SK-N-SH (cell line): ENCODE data around the gene COL9A3. TPM values are rescaled to one million over a fixed set of nuclear protein-coding genes. Genes with fewer than 3 reads are reported as not detected.

Experiments used
- CTCF ChIA-PET: fragments of 300-600, 350-600 bp; formaldehyde crosslinking; extraction: SDS; loops from one replicate; lab custom pipeline; 2021; lab: Yijun Ruan, JAX
- POLR2A ChIA-PET: fragments of 350-600 bp; sonication (Branson Sonifier 250); formaldehyde crosslinking; extraction: SDS; loops from one replicate; lab custom pipeline; 2020; ENCODE audit warnings: antibody characterized with exemption, inconsistent platforms; lab: Yijun Ruan, JAX
- DNase-seq: peaks from one replicate; pipeline ENCODE4 v3.0.0; 2012
- H2AFZ ChIP-seq: fragments of 200-600 bp; sonication (generic); 2 replicates; pipeline ENCODE4 v1.8.1; 2016; ENCODE audit warnings: antibody characterized with exemption, mild to moderate bottlenecking, low read depth
- H3F3A ChIP-seq: fragments of 200-600 bp; sonication (generic); replicated peaks from 2 replicates; pipeline ENCODE3; 2016; ENCODE audit warnings: antibody characterized with exemption, mild to moderate bottlenecking; ENCODE audit not compliant: insufficient read depth
- H3K27ac ChIP-seq, 2 experiments: fragments of 200-500 bp in 1 of 2; fragments of 200-600 bp in 1 of 2; sonication (Bioruptor generic) in 1 of 2; sonication (generic), shearing (Covaris generic) in 1 of 2; 2 replicates each; pipeline versions ENCODE4 v1.5.1 to v1.6.1; 2014 to 2016; ENCODE audit warnings: low read depth in 2 of 2, inconsistent platforms in 1 of 2, low read length in 1 of 2, mild to moderate bottlenecking in 1 of 2, mixed read lengths in 1 of 2
- H3K27me3 ChIP-seq: fragments of 200-600 bp; sonication (generic), shearing (Covaris generic); 2 replicates; pipeline ENCODE4 v1.6.1; 2016; ENCODE audit warnings: mixed run types; ENCODE audit not compliant: insufficient read depth
- H3K36me3 ChIP-seq, 2 experiments: fragments of 200-500 bp in 1 of 2; fragments of 200-600 bp in 1 of 2; sonication (Bioruptor generic) in 1 of 2; sonication (generic) in 1 of 2; replicated peaks in 1 of 2; 2 replicates each; pipeline versions ENCODE3 to v1.5.1; 2014 to 2016; ENCODE audit warnings: low read length in 1 of 2, mild to moderate bottlenecking in 1 of 2; ENCODE audit not compliant: insufficient read depth in 2 of 2, control insufficient read depth in 1 of 2
- H3K4me1 ChIP-seq, 2 experiments: fragments of 200-500 bp in 1 of 2; fragments of 200-600 bp in 1 of 2; sonication (Bioruptor generic) in 1 of 2; sonication (generic), shearing (Covaris generic) in 1 of 2; 2 replicates each; pipeline versions ENCODE4 v1.5.1 to v1.6.1; 2014 to 2016; ENCODE audit warnings: low read depth in 1 of 2, low read length in 1 of 2, mixed run types in 1 of 2; ENCODE audit not compliant: insufficient read depth in 2 of 2, control insufficient read depth in 1 of 2
- H3K4me2 ChIP-seq: fragments of 200-600 bp; sonication (generic), shearing (Covaris generic); 2 replicates; pipeline ENCODE4 v1.6.1; 2017; ENCODE audit warnings: mixed run types
- H3K4me3 ChIP-seq, 2 experiments: fragments of 200-500 bp in 1 of 2; fragments of 200-600 bp in 1 of 2; sonication (Bioruptor generic) in 1 of 2; sonication (generic), shearing (Covaris generic) in 1 of 2; 2 replicates each; pipeline versions ENCODE4 v1.5.1 to v1.8.1; 2014 to 2016; ENCODE audit warnings: low read depth in 2 of 2, inconsistent platforms in 1 of 2, low read length in 1 of 2, mild to moderate bottlenecking in 1 of 2, mixed read lengths in 1 of 2, moderate library complexity in 1 of 2
- H3K79me2 ChIP-seq: fragments of 200-600 bp; sonication (generic); 2 replicates; pipeline ENCODE4 v1.8.1; 2017; ENCODE audit warnings: mild to moderate bottlenecking; ENCODE audit not compliant: insufficient read depth
- H3K9ac ChIP-seq: fragments of 200-600 bp; sonication (generic); 2 replicates; pipeline ENCODE4 v1.6.1; 2017; ENCODE audit warnings: mixed run types
- H3K9me2 ChIP-seq: fragments of 200-600 bp; sonication (generic); 2 replicates; pipeline ENCODE4 v1.6.1; 2017; ENCODE audit warnings: mixed run types
- H3K9me3 ChIP-seq: fragments of 200-600 bp; sonication (generic); 2 replicates; pipeline ENCODE4 v1.6.1; 2017; ENCODE audit warnings: mixed run types, mild to moderate bottlenecking, moderate library complexity
- H4K20me1 ChIP-seq: fragments of 200-600 bp; sonication (generic); 2 replicates; pipeline ENCODE4 v1.6.1; 2017; ENCODE audit warnings: mild to moderate bottlenecking, mixed run types; ENCODE audit not compliant: insufficient read depth
- ELF1 ChIP-seq: IDR thresholded peaks from 2 replicates; pipeline ENCODE4 v1.4.0; 2012
- EZH2phosphoT487 ChIP-seq: fragments of 200-600 bp; sonication (generic); IDR thresholded peaks from 2 replicates; pipeline ENCODE4 v1.6.1; 2017; ENCODE audit warnings: low read depth, mixed run types, mild to moderate bottlenecking, antibody characterized with exemption, moderate library complexity, borderline replicate concordance
- FOSL2 ChIP-seq: IDR thresholded peaks from 2 replicates; pipeline ENCODE4 v1.4.0; 2012; ENCODE audit warnings: low read depth, mild to moderate bottlenecking, moderate library complexity, borderline replicate concordance
- FOXJ3 ChIP-seq: sonication (generic); formaldehyde crosslinking; IDR thresholded peaks from 2 replicates; pipeline ENCODE4 v1.5.1; 2020; ENCODE audit warnings: mild to moderate bottlenecking, missing genetic modification reagents
- FOXM1 ChIP-seq: IDR thresholded peaks from 2 replicates; pipeline ENCODE4 v1.4.0; 2012; ENCODE audit warnings: low read depth, mild to moderate bottlenecking
- JUND ChIP-seq: IDR thresholded peaks from 2 replicates; pipeline ENCODE4 v1.4.0; 2012
- MAX ChIP-seq: IDR thresholded peaks from 2 replicates; pipeline ENCODE4 v1.4.0; 2012; ENCODE audit warnings: low read depth
- MEF2A ChIP-seq: IDR thresholded peaks from 2 replicates; pipeline ENCODE4 v1.4.0; 2012; ENCODE audit warnings: low read depth, borderline replicate concordance
- MXI1 ChIP-seq: IDR thresholded peaks from 2 replicates; pipeline ENCODE4 v1.6.1; 2012; ENCODE audit warnings: mild to moderate bottlenecking, low read depth, low read length, improper control_type of control experiment
- NFIC ChIP-seq: IDR thresholded peaks from 2 replicates; pipeline ENCODE4 v1.4.0; 2012; ENCODE audit warnings: borderline replicate concordance
- NRF1 ChIP-seq: IDR thresholded peaks from 2 replicates; pipeline ENCODE4 v1.6.1; 2012; ENCODE audit warnings: low read depth, mild to moderate bottlenecking, low read length
- PBX3 ChIP-seq: IDR thresholded peaks from 2 replicates; pipeline ENCODE4; 2012
- RCOR1 ChIP-seq: fragments of 150-350 bp; IDR thresholded peaks from 2 replicates; pipeline ENCODE4 v1.6.1; 2017; ENCODE audit warnings: antibody characterized with exemption, low read length
- RFX5 ChIP-seq: IDR thresholded peaks from 2 replicates; pipeline ENCODE4 v1.6.1; 2012; ENCODE audit warnings: mild to moderate bottlenecking, improper control_type of control experiment, low read length
- RXRA ChIP-seq: IDR thresholded peaks from 2 replicates; pipeline ENCODE4 v1.4.0; 2012; ENCODE audit warnings: low read depth, mild to moderate bottlenecking, borderline replicate concordance
- TAF1 ChIP-seq: IDR thresholded peaks from 2 replicates; pipeline ENCODE4 v1.6.1; 2012; ENCODE audit warnings: low read depth, mild to moderate bottlenecking, low read length, moderate library complexity, borderline replicate concordance
- TEAD4 ChIP-seq: IDR thresholded peaks from 2 replicates; pipeline ENCODE4 v1.4.0; 2012; ENCODE audit warnings: mild to moderate bottlenecking, borderline replicate concordance; ENCODE audit not compliant: insufficient read depth
- USF2 ChIP-seq: fragments of 150-350 bp; IDR thresholded peaks from 2 replicates; pipeline ENCODE4 v1.6.1; 2017; ENCODE audit warnings: antibody characterized with exemption, low read length, low read depth, borderline replicate concordance
- YY1 ChIP-seq: IDR thresholded peaks from 2 replicates; pipeline ENCODE4 v1.4.0; 2012; ENCODE audit warnings: low read depth, mild to moderate bottlenecking
- WGBS: methylation state at CpG from one replicate; pipeline ENCODE4 v1.1.6; 2017; ENCODE audit warnings: low lambda C conversion rate; 5-methylcytosine and 5-hydroxymethylcytosine counted together
- polyA plus RNA-seq, 3 experiments: library from polyadenylated mRNA; depleted of rRNA; stranded (reverse); fragments of >200 nt; gene quantifications; 2 replicates each; pipeline ENCODE4 v1.2.3, GENCODE V29; 2012
- TF ChIP-seq, protein P1 (sequence below): IDR thresholded peaks from 2 replicates; pipeline ENCODE4 v1.6.1; 2012; ENCODE audit warnings: mild to moderate bottlenecking, low read depth, low read length, moderate library complexity

COL9A3 gene
- polyA plus RNA-seq, 1 of the 3 experiments (the other 2 are of a cell fraction), result 2.5 TPM

DNA sequence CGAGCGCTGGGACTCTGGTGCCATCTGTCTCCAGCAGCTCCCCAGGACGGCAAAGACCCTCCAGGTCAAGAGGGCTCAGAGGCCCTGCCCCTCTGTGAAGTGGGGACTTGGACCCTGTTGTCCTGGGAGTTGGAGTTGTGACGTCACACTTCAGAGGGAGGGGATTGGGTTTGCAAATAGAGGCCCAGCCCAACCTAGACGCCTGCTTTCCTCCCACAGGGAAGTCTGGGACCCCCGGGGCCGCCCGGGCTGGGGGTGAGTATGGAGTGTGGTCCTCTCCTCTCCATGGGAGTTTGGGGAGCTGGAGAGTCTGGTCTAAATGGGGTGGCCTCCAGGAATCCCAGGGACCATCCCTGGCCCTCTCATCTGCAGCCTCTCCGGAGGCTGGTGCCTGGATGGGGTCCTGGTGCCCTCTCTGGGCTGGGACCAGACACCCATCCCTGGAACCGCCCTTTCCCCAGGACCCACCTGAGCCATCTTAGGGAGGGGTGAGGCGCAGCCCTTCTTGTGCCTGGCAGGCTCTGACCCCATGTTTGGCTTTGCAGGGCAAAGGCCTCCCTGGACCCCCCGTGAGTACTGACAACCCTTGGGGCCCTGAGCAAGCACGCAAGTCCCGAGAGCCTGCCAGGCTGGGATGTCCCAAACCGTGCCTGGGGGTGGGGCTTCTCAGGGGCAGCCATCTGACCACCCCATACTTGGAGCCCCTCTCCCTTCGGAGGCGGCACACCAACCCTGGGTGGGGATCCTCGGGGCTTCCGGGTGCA is 4.3 kb downstream of the COL9A3 start:
- DNase-seq, result no peak
- Histone ChIP-seq H3K27ac (no peak overlapping the region), H3K27me3 (no peaks in the 10 kb centered on the region), H3K79me2 (no peaks in the 10 kb centered on the region), H3K9ac (no peak overlapping the region), H3K9me2 (no peaks in the 10 kb centered on the region), H2AFZ (no peak overlapping the region), H3K4me3 (no peak overlapping the region), H3F3A (peaks cover 8% of the 10 kb centered on the region), H3K4me2 (no peak overlapping the region), H3K9me3 (no peaks in the 10 kb centered on the region), H4K20me1 (no peaks in the 10 kb centered on the region), H3K4me1 (peaks cover 19 to 70% of the 10 kb centered on the region in 2 experiments; a peak in 3 of 4 replicates), H3K36me3 (no peaks in the 10 kb centered on the region)
- ChIA-PET POLR2A (no interaction called here), CTCF (interaction anchor here (1.7 to 3.9 kb wide), 5 partner anchors 12 to 187 kb away, joined by 4 to 27 read pairs (median 21); no protein-coding TSS in a partner anchor)
- 90% methylated on average over 2 of the region's 19 CpGs for WGBS
- TF ChIP-seq FOXJ3 (CRISPR knock-in tag) (no peak), PBX3 (no peak), MEF2A (no peak), NFIC (no peak), FOXM1 (no peak), RFX5 (no peak), MXI1 (no peak)

DNA sequence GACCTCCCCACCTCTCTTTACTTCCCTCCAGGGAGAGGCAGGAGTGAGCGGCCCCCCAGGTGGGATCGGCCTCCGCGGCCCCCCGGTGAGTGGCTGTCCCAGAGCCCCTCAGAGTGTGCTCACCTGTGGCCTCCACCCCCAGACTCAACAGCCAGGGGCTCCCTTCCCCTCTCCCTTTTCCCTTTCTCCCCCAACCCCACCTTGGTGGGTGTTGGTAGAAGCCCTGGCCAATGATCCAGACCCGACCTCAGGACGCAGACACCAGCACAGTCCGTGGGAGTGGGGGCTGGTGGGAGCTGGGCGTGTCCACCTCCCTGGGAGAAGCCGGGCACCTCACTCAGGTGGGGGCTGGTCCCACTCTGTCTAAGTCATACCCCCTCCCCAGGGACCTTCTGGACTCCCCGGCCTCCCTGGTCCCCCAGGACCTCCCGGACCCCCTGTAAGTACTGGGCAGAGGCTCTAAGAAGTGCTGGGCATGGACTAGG is 4.9 kb downstream of the COL9A3 start:
- no peaks in the 10 kb centered on the region for H3K79me2 ChIP-seq
- no peak overlapping the region for H3K4me3 ChIP-seq
- no peak overlapping the region for H2AFZ ChIP-seq
- TF ChIP-seq USF2, result no peak
- TF ChIP-seq NRF1, result no peak
- no peak for TF ChIP-seq TAF1
- TF ChIP-seq RXRA, result no peak
- TF ChIP-seq YY1, result no peak
- no peak for TF ChIP-seq NFIC
- no peak for TF ChIP-seq FOSL2
- TF ChIP-seq, protein P1, sequence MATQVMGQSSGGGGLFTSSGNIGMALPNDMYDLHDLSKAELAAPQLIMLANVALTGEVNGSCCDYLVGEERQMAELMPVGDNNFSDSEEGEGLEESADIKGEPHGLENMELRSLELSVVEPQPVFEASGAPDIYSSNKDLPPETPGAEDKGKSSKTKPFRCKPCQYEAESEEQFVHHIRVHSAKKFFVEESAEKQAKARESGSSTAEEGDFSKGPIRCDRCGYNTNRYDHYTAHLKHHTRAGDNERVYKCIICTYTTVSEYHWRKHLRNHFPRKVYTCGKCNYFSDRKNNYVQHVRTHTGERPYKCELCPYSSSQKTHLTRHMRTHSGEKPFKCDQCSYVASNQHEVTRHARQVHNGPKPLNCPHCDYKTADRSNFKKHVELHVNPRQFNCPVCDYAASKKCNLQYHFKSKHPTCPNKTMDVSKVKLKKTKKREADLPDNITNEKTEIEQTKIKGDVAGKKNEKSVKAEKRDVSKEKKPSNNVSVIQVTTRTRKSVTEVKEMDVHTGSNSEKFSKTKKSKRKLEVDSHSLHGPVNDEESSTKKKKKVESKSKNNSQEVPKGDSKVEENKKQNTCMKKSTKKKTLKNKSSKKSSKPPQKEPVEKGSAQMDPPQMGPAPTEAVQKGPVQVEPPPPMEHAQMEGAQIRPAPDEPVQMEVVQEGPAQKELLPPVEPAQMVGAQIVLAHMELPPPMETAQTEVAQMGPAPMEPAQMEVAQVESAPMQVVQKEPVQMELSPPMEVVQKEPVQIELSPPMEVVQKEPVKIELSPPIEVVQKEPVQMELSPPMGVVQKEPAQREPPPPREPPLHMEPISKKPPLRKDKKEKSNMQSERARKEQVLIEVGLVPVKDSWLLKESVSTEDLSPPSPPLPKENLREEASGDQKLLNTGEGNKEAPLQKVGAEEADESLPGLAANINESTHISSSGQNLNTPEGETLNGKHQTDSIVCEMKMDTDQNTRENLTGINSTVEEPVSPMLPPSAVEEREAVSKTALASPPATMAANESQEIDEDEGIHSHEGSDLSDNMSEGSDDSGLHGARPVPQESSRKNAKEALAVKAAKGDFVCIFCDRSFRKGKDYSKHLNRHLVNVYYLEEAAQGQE, result no peak
- TF ChIP-seq MXI1, result no peak
- TF ChIP-seq TEAD4, result no peak
- TF ChIP-seq MAX, result no peak
- TF ChIP-seq JUND, result no peak
- no peak for TF ChIP-seq ELF1
- no peak for TF ChIP-seq PBX3
- TF ChIP-seq FOXJ3 (CRISPR knock-in tag), result no peak
- TF ChIP-seq EZH2phosphoT487, result no peak
- no peak for TF ChIP-seq RCOR1
- H3K36me3 ChIP-seq, result no peaks in the 10 kb centered on the region
- peaks cover 8% of the 10 kb centered on the region for H3F3A ChIP-seq
- POLR2A ChIA-PET, result no interaction called here
- CTCF ChIA-PET, result interaction anchor here (1.1 to 2.6 kb wide), 13 partner anchors 11 to 412 kb away, joined by 3 to 40 read pairs (median 8); partner anchors contain the start of gene DIDO1
- peaks cover 19 to 65% of the 10 kb centered on the region in 2 experiments; a peak in 3 of 4 replicates for H3K4me1 ChIP-seq
- no peaks in the 10 kb centered on the region for H3K27me3 ChIP-seq
- no peak overlapping the region; a peak in 1 of 4 replicates for H3K27ac ChIP-seq
- no peak for DNase-seq
- no peaks in the 10 kb centered on the region for H4K20me1 ChIP-seq
- H3K9me3 ChIP-seq, result no peaks in the 10 kb centered on the region
- no peak overlapping the region for H3K4me2 ChIP-seq
- WGBS, result 90% methylated on average over 2 of the region's 12 CpGs
- no peaks in the 10 kb centered on the region for H3K9me2 ChIP-seq
- H3K9ac ChIP-seq, result no peak overlapping the region
